Esophagus squamous epithelium (tissue), 5 donors: ENCODE results near the gene ACTRT2. TPM values are rescaled to one million over a fixed set of nuclear protein-coding genes. Genes with fewer than 3 reads are reported as not detected.

Experiments
- DNase-seq: peaks from one replicate; lab custom pipeline; 2025; lab: John Stamatoyannopoulos, UW
- H3K27ac ChIP-seq, 4 donors: fragments of 200-600 bp; sonication (generic); one replicate each; pipeline ENCODE4 v1.5.1; 2016 to 2019; ENCODE audit warnings: mild to moderate bottlenecking in 1 of 4
- H3K27me3 ChIP-seq, 4 donors: fragments of 200-600 bp; sonication (generic); 1 replicate in 3 of 4; 2 replicates in 1 of 4; pipeline versions ENCODE4 v1.5.1 to v1.6.0; 2017 to 2021; ENCODE audit warnings: antibody characterized with exemption in 1 of 4
- H3K36me3 ChIP-seq, 3 donors: fragments of 200-600 bp; sonication (generic); one replicate each; pipeline ENCODE4 v1.5.1; 2016 to 2019
- H3K4me1 ChIP-seq, 3 donors: fragments of 200-600 bp; sonication (generic); one replicate each; pipeline ENCODE4 v1.5.1; 2017 to 2019
- H3K4me3 ChIP-seq, 4 donors: fragments of 200-600 bp; sonication (generic); 1 replicate in 3 of 4; 2 replicates in 1 of 4; pipeline ENCODE4 v1.5.1; 2016 to 2019; ENCODE audit warnings: mild to moderate bottlenecking in 2 of 4, moderate library complexity in 1 of 4
- H3K9me3 ChIP-seq, 3 donors: fragments of 200-600 bp; sonication (generic); one replicate each; pipeline ENCODE4 v1.5.1; 2016 to 2019
- POLR2A ChIP-seq, 4 donors: fragments of 450-650 bp; IDR thresholded peaks; one replicate each; pipeline ENCODE4 v1.6.1; 2017; ENCODE audit warnings: antibody characterized with exemption in 4 of 4, mild to moderate bottlenecking in 4 of 4, moderate library complexity in 3 of 4
- WGBS, 2 donors: methylation state at CpG; one replicate each; pipeline ENCODE4 v1.1.5; 2018; 5-methylcytosine and 5-hydroxymethylcytosine counted together
- intact Hi-C: fragments of 100-400 bp; cut with DNase I; formaldehyde crosslinking; loops from one replicate; pipeline ENCODE4 v1.15.0; 2022
- total RNA-seq, 4 donors: library from RNA; depleted of rRNA; stranded (reverse); fragments of >200 nt; gene quantifications; one replicate each; pipeline ENCODE4 v1.1.0, GENCODE V29; 2016
- TF ChIP-seq, protein P1 (sequence below), 6 experiments: fragments of 450-650 bp in 4 of 6; fragments of 200-600 bp in 2 of 6; sonication (generic) in 2 of 6; IDR thresholded peaks; one replicate each; pipeline ENCODE4 v1.5.1; 2016 to 2019; ENCODE audit warnings: antibody characterized with exemption in 6 of 6, mild to moderate bottlenecking in 4 of 6, moderate library complexity in 4 of 6
- donor health status: DM: yes; HTN: yes; CAD: no.

ACTRT2 gene
- total RNA-seq, 4 donors from 2014 or later, result not detected

DNA sequence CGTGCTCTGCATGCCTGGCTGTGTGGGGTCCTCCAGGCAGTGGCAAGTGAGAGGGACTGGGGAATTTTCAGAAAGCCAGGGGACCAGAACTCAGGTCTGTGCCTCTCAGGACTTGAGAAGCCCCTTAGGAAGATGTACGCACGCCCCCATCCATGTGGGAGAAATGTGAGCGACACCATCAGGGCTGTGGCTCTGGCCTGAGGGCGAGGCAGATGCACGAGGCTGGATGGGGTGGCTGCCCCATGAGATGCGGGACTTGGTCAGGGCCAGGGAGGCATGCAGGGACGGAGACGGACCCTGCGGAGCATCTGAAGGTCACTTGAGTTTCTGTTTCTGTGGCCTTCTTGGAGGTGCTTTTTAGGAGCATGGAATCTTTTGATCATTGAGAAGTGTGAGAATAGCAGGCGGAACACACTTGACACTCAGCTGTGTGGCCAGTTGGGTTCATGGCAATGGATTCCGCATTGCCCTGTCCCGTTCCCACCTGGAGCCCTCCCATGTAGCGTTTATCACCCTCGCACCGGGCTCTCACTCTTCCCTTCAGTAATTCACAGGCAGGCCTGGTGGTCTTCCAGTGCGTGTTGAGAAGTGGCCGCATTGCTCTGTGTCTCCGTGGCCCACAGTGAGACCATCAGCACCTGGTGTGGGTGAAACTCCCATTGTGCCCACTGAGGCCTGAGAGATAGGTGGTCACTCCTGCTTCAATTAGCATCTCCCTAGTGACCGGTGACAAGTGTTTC, 30.7 kb upstream of the ACTRT2 start:
- Histone ChIP-seq H3K27me3 (peaks cover 0 to 54% (median 0%) of the 10 kb centered on the region in 4 donors), H3K4me1 (no peaks in the 10 kb centered on the region), H3K4me3 (no peak overlapping the region), H3K36me3 (no peaks in the 10 kb centered on the region), H3K9me3 (peaks cover 0 to 17% (median 13%) of the 10 kb centered on the region in 3 donors), H3K27ac (no peak overlapping the region)
- TF ChIP-seq, protein P1, sequence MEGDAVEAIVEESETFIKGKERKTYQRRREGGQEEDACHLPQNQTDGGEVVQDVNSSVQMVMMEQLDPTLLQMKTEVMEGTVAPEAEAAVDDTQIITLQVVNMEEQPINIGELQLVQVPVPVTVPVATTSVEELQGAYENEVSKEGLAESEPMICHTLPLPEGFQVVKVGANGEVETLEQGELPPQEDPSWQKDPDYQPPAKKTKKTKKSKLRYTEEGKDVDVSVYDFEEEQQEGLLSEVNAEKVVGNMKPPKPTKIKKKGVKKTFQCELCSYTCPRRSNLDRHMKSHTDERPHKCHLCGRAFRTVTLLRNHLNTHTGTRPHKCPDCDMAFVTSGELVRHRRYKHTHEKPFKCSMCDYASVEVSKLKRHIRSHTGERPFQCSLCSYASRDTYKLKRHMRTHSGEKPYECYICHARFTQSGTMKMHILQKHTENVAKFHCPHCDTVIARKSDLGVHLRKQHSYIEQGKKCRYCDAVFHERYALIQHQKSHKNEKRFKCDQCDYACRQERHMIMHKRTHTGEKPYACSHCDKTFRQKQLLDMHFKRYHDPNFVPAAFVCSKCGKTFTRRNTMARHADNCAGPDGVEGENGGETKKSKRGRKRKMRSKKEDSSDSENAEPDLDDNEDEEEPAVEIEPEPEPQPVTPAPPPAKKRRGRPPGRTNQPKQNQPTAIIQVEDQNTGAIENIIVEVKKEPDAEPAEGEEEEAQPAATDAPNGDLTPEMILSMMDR (IDR thresholded peaks at IDR 0.05), result no peak
- TF ChIP-seq POLR2A (IDR thresholded peaks at IDR 0.05), result no peak
- intact Hi-C loops, result no loop called here
- DNase-seq, result no peak
- 87 to 93% methylated on average over 13 to 15 of the region's 20 CpGs for WGBS, 2 donors

DNA sequence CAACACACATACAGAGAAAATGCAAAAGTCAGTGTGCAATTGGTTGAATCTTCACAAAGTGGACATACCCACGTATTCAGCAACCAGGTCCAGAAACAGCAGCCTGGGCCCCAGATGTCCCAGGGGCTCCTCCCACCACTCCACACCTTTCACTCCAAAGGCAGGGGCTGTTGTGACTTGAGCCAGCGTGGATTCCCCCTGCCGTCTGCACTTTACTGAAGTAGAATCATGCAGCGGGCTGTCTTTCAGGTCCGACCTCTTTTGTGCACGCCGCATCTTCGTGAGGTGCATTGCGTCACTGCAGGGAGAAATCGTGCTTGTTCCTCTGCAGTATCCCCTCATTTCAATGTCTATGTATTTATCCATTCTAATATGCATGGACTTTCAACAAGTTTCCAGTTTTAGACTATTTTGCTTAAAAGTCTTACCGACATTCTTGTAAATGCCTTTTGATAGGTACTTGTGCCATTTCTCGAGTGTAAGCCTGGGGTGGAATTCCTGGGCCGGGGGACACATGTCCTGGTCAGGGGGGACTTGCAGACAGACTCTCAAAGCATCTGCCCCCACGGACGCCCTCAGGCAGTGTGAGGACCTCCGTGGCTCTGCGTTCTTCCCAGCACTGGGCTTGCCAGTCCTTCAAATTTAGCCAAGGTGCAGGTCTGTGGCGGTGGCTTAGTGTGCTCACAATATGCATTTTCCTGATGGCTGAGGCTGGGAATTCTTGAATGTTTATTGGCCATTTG, 29.3 kb upstream of the ACTRT2 start:
- WGBS, 2 donors, result 68 to 71% methylated on average over 18 of the region's 18 CpGs
- no peaks in the 10 kb centered on the region for H3K4me1 ChIP-seq
- no peak for DNase-seq
- no peak for TF ChIP-seq POLR2A (IDR thresholded peaks at IDR 0.05)
- TF ChIP-seq, protein P1 (IDR thresholded peaks at IDR 0.05), result no peak
- H3K9me3 ChIP-seq, result peaks cover 0 to 17% (median 16%) of the 10 kb centered on the region in 3 donors
- no peaks in the 10 kb centered on the region for H3K36me3 ChIP-seq
- H3K4me3 ChIP-seq, result no peak overlapping the region
- intact Hi-C loops, result no loop called here
- H3K27me3 ChIP-seq, result peaks cover 0 to 50% (median 0%) of the 10 kb centered on the region in 4 donors
- no peak overlapping the region for H3K27ac ChIP-seq

DNA sequence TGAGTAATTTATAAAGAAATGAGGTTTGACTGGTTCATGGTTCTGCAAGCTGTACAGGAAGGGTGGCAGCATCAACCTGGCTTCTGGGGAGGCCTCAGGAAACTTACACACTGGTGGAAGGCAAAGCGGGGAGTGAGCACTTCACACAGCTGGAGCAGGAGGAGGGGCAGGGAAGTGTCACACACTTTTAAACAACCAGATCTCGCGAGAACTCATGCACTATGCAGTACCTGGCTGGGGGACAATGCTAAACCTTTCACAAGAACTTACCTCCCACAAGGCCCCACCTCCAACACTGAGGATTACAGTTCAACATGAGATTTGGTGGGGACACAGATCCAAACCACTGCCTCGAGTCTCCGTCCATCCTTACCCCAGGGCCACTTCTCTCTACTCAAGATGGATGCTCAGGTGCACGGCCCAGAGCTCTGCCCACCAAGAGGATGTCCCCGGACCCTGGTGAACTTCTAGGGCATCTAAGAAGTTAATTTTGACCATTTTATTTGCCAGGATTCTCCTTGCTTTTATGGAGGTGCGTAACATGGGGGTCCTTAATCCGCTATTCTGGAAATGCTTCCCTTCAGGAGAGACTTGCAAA, 22.7 kb upstream of the ACTRT2 start:
- Histone ChIP-seq H3K27me3 (peaks cover 0 to 66% (median 0%) of the 10 kb centered on the region in 4 donors), H3K4me3 (no peak overlapping the region), H3K4me1 (no peaks in the 10 kb centered on the region), H3K27ac (no peak overlapping the region), H3K36me3 (no peaks in the 10 kb centered on the region), H3K9me3 (peaks cover 0 to 17% (median 16%) of the 10 kb centered on the region in 3 donors)
- no peak for DNase-seq
- 73 to 82% methylated on average over 7 to 9 of the region's 9 CpGs for WGBS, 2 donors
- intact Hi-C loops, result no loop called here
- TF ChIP-seq, protein P1 (IDR thresholded peaks at IDR 0.05), result no peak
- TF ChIP-seq POLR2A (IDR thresholded peaks at IDR 0.05), result no peak

DNA sequence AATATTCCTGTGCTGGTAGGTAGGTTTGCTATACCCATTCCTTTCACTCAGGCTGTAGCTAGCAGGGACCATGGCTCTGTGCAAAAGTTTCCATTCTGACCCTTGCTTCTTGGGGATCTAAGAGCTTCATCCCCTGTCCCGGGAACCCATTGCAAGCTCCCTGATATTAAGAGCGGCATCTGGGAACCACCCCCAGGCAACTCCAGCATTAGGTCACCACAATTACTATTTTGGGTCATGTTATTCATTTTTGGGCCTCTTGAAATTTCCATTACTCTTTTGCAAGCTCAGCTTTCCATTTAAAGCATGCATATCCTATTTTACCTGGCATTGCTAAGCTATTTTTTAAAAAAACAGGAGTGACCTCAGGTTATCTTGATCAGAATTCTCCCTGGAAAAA, 22.1 kb upstream of the ACTRT2 start:
- TF ChIP-seq POLR2A (IDR thresholded peaks at IDR 0.05), result no peak
- TF ChIP-seq, protein P1 (IDR thresholded peaks at IDR 0.05), result no peak
- peaks cover 0 to 13% (median 11%) of the 10 kb centered on the region in 3 donors for H3K9me3 ChIP-seq
- H3K27me3 ChIP-seq, result peaks cover 0 to 71% (median 0%) of the 10 kb centered on the region in 4 donors
- no peaks in the 10 kb centered on the region for H3K36me3 ChIP-seq
- H3K27ac ChIP-seq, result no peak overlapping the region
- no peak overlapping the region for H3K4me3 ChIP-seq
- no peaks in the 10 kb centered on the region for H3K4me1 ChIP-seq
- DNase-seq, result no peak
- WGBS, 2 donors, result 62 to 81% methylated on average over 2 of the region's 2 CpGs
- intact Hi-C loops, result no loop called here
